Stimulated activated CD8-positive, alpha-beta memory T cell treated with anti-CD3 and anti-CD28 coated beads, Interleukin-15, amount 100 ng/mL, for 48 hours (primary cell): ENCODE data around the gene PCDHA4.

Source experiments
- DNase-seq, 2 donors: peaks; one replicate each; pipeline ENCODE4 v3.0.0-alpha.2; 2020; ENCODE audit warnings: low read depth in 2 of 2

PCDHA4 gene

GRCh38 chr5:140855772-140856674, 49.2 kb downstream of the PCDHA4 start, which contains the start of gene PCDHA10:
TSS of gene PCDHA10 (plus strand) at chr5:140855897. CDS start at chr5:140856049, 152 bp downstream.
- no peak for DNase-seq

GRCh38 chr5:140857177-140857986, 50.5 kb downstream of the PCDHA4 start:
- no peak for DNase-seq

GRCh38 chr5:140857987-140858240, 51.0 kb downstream of the PCDHA4 start:
- no peak for DNase-seq

GRCh38 chr5:140862441-140863295, 55.8 kb downstream of the PCDHA4 start:
- DNase-seq: no peak
